Measurements from ENCODE around the gene ANKRD30A.

GRCh38 chr10:37246637-37247036, 121.2 kb downstream of the ANKRD30A start:
- no peak for TF ChIP-seq CTCF (IDR thresholded peaks at IDR 0.05)
- no peak for TF ChIP-seq ZFX (IDR thresholded peaks at IDR 0.05; ENCODE audit: borderline replicate concordance)
